Fibroblast of mammary gland (primary cell): Measurements from ENCODE around the gene MAGI2.

Experiments
- DNase-seq: peaks from one replicate; pipeline ENCODE4 v3.0.0-alpha.2; 2010; ENCODE audit warnings: low read depth
- H3K4me3 ChIP-seq: 2 replicates; pipeline ENCODE4 v1.5.1; 2011; ENCODE audit warnings: low read depth, mild to moderate bottlenecking, low read length, moderate library complexity; ENCODE audit not compliant: control insufficient read depth
- TF ChIP-seq, protein P1 (sequence below): conservative IDR thresholded peaks from 2 replicates; pipeline ENCODE4 v1.5.1; 2011; ENCODE audit warnings: low read depth, low read length, inconsistent platforms; ENCODE audit not compliant: control insufficient read depth, insufficient read depth

Gene MAGI2

DNA sequence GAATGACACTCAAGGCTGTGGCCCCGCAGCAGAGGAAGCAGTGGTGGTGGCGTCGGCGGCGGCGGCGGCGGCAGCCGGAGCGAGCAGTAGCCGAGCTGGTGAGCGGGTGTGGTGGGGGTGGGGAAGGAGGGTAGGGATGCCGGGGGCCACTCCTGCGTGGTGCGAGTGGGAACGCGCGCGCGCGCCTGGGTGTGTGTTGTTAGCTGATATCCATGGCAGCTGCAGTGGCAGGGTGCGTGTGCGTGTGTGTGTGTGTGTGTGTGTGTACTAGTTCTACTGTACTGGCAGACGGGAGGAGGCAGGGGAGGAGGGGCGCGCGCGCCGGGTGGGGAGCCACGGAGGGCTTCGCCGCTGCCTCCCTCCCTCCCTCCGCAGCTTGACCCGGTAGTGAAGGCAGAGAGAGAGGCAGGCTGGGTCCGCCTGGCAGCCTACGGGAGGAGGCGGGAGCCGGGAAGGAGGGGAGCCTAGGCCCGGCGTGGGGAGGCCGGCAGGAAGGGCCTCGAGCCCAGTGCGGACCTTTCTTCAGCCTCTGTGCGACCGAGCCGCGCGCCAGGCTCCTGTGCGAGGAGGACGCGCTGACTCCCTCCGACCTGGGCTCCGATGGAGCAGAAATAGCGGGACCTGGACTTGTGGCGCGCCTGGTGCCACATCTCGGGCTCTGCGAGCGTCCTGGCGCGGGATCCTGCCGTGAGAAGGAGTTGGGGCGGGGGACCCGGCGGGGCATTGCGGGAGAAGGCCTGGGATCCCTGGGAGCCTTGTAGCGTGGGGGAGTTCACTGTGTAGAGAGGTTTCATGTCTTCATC is at the start of gene MAGI2:
Gene MAGI2 (minus strand): TSS at position 110 of the 803 bp plus-strand sequence. CDS start 347 bp downstream, outside the sequence.
- DNase-seq = peak; percentile 71
- peak within 1 kb of the TSS; percentile 91 for H3K4me3 ChIP-seq

DNA sequence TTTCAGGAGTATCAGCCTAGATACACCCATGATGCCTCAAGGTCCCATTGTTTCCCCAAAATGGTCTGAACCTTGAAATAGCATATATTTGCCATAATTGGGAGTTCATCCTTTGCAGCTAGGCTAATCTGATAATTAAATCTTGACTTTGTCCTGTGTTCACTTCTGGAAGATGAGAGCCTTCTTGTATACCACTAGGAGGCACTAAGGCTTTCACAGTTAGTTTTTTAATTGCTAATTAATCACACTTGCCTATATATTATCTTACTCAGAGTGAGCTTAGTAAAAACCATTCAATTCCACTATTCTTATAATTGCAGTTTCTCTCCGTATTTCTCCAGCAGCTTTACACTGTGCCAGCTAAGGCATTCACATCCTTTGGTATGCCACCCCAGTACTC is 48.7 kb upstream of the MAGI2 start:
- H3K4me3 ChIP-seq = no peak overlapping the region
- no peak for DNase-seq
- TF ChIP-seq, protein P1, sequence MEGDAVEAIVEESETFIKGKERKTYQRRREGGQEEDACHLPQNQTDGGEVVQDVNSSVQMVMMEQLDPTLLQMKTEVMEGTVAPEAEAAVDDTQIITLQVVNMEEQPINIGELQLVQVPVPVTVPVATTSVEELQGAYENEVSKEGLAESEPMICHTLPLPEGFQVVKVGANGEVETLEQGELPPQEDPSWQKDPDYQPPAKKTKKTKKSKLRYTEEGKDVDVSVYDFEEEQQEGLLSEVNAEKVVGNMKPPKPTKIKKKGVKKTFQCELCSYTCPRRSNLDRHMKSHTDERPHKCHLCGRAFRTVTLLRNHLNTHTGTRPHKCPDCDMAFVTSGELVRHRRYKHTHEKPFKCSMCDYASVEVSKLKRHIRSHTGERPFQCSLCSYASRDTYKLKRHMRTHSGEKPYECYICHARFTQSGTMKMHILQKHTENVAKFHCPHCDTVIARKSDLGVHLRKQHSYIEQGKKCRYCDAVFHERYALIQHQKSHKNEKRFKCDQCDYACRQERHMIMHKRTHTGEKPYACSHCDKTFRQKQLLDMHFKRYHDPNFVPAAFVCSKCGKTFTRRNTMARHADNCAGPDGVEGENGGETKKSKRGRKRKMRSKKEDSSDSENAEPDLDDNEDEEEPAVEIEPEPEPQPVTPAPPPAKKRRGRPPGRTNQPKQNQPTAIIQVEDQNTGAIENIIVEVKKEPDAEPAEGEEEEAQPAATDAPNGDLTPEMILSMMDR = peak; percentile 38

More for the DNA sequence above, at the start of gene MAGI2:
- TF ChIP-seq, protein P1 = no peak

DNA sequence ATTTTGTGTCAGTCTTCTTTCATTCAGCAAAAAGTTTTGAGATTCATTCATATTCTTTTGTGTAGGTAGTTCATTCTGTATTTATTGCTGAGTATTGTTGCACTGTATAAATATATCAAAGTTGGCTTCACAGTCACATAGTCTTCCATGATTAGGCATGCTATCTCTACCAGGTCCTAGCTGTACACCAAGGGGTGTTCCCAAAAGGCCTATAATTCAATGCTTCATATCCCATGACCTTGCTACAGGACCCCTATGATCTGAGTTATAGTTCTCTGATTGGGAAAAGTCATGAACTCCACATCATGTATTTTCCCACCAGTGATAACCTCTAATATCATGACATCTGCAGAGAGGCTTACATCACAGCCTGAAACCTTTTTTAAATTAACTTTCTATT is 47.3 kb upstream of the MAGI2 start:
- no peak for DNase-seq
- H3K4me3 ChIP-seq = no peak overlapping the region
- TF ChIP-seq, protein P1 = no peak

DNA sequence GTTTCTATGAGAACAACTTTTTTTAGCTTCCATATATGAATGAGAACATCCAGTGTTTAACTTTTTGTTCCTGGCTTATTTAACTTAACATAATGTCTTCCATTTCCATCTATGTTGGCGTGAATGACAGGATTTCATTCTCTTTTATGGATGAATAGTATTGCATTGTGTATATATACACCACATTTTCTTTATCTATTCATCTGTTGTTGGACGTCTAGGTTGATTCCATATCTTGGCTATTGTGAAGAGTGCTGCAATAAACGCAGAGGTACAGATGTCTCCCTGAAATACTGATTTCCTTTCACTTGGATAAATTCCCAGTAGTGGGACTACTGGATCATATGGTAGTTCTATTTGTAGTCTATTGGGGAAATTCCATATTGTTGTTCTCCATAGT is 44.3 kb upstream of the MAGI2 start:
- no peak for DNase-seq
- no peak overlapping the region for H3K4me3 ChIP-seq
- TF ChIP-seq, protein P1 = no peak

DNA sequence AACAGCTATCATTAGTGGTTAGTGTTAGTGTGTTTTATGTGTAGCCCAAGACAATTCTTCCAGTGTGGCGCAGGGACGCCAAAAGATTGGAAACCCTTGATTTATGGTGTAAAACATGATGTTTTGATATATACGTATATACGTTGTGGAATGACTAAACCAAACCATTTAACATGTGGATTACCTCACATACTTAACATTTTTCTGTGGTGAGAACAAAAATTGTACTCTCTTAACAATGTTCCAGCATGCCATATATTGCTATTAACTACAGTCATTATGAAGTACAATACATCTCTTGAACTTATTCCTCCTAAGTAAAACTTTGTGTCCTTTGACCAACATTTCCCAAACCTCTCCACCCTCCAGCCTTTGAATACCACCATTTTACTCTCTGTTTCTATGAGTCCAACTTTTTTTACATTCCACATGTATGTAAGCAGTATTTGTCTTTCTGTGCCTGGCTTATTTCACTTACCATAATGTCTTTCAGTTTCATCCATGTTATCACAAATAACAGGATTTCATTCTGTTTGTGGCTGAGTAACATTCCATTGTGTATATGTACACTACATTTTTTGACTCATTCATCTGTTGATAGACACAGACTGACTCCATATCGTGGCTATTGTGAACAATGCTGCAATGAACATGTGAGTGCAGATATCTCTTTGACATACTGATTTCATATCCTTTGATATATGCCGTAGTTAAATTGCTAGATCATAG is 42.2 kb upstream of the MAGI2 start:
- no peak overlapping the region for H3K4me3 ChIP-seq
- DNase-seq = peak; percentile 72
- TF ChIP-seq, protein P1 = no peak

DNA sequence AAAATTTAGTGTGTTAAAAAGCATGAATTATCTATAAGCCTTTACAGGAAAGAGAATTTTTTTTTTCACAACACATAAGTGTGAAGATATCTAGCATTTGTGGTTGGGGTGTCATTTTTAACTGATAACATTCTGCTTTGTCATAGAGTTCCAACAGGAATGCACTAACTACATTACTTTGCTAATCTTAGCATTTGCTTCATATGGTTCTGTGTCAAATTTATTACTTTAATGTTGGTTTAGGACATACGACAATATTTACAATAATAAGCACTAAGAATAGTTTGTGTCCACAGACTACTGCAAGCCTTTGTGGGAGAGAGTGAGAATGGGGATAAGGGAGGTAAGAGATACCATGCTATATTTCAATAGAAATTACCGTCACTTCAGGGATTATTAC is 40.6 kb upstream of the MAGI2 start:
- TF ChIP-seq, protein P1 = no peak
- DNase-seq = no peak
- no peak overlapping the region for H3K4me3 ChIP-seq
